HL-60 (cell line): Measurements from ENCODE around the gene PTPRQ.

ENCODE experiments used
- DNase-seq, 2 experiments: peaks; one replicate each; pipeline ENCODE4 v3.0.0-alpha.2; 2010 to 2020; ENCODE audit warnings: low read depth in 1 of 2, low spot score in 1 of 2
- H3K27ac ChIP-seq: fragments of 250-450 bp; sonication (Bioruptor Pico); replicated peaks from 2 replicates; pipeline ENCODE4 v1.5.1; 2020; ENCODE audit warnings: mild to moderate bottlenecking, moderate library complexity
- H3K27me3 ChIP-seq: fragments of 250-450 bp; sonication (Bioruptor Pico); 2 replicates; pipeline ENCODE4 v1.5.1; 2021; ENCODE audit warnings: mild to moderate bottlenecking, moderate library complexity; ENCODE audit not compliant: insufficient read depth, poor library complexity, severe bottlenecking
- H3K4me3 ChIP-seq: replicated peaks from 2 replicates; pipeline ENCODE4 v1.5.1; 2011; ENCODE audit warnings: mild to moderate bottlenecking, control low read depth, low read length; ENCODE audit not compliant: insufficient read depth
- CTCF ChIP-seq: IDR thresholded peaks from one replicate; pipeline ENCODE4 v1.5.1; 2011; ENCODE audit warnings: low read length, control low read depth, inconsistent platforms; ENCODE audit not compliant: insufficient read depth
- GABPA ChIP-seq: IDR thresholded peaks from 2 replicates; pipeline ENCODE4 v1.6.1; 2012; ENCODE audit warnings: low read depth
- POLR2AphosphoS5 ChIP-seq: IDR thresholded peaks from 2 replicates; pipeline ENCODE4 v1.6.1; 2012; ENCODE audit warnings: low read depth
- REST ChIP-seq: IDR thresholded peaks from 2 replicates; pipeline ENCODE4 v1.6.1; 2012; ENCODE audit warnings: low read depth; ENCODE audit not compliant: insufficient replicate concordance
- SPI1 ChIP-seq: IDR thresholded peaks from 2 replicates; pipeline ENCODE4 v1.6.1; 2012; ENCODE audit warnings: low read depth, mild to moderate bottlenecking, borderline replicate concordance

The PTPRQ gene

GRCh38 chr12:80406253-80406652 lies 37.8 kb upstream of the PTPRQ start:
- no peak for DNase-seq
- TF ChIP-seq CTCF, result no peak
- no peak for TF ChIP-seq REST
- TF ChIP-seq SPI1, result no peak
- TF ChIP-seq POLR2AphosphoS5, result no peak
- TF ChIP-seq GABPA, result no peak
- Histone ChIP-seq H3K4me3 (no peak overlapping the region), H3K27ac (no peak overlapping the region), H3K27me3 (no peaks in the 10 kb centered on the region)

- no peak overlapping the region for H3K27ac ChIP-seq
- no peaks in the 10 kb centered on the region for H3K27me3 ChIP-seq
- TF ChIP-seq SPI1 (no peak), GABPA (no peak), CTCF (no peak), POLR2AphosphoS5 (no peak), REST (no peak)
- DNase-seq, result no peak
- H3K4me3 ChIP-seq, result no peak overlapping the region
These were observed 32.2 kb upstream of the PTPRQ start for GRCh38 chr12:80411787-80412186.

- peak; percentile 51 for TF ChIP-seq CTCF
- no peak for TF ChIP-seq POLR2AphosphoS5
- Histone ChIP-seq H3K4me3 (no peak overlapping the region), H3K27me3 (no peaks in the 10 kb centered on the region), H3K27ac (no peak overlapping the region)
- peak; percentile 11 to 14 for DNase-seq
These were observed 31.6 kb upstream of the PTPRQ start for GRCh38 chr12:80412343-80412953.

GRCh38 chr12:80413462-80413861 lies 30.6 kb upstream of the PTPRQ start:
- DNase-seq, result no peak
- Histone ChIP-seq H3K27ac (no peak overlapping the region), H3K4me3 (no peak overlapping the region), H3K27me3 (no peaks in the 10 kb centered on the region)
- TF ChIP-seq POLR2AphosphoS5 (no peak), GABPA (no peak)
